ENCODE results near the gene RNF130.
A peak's percentile ranks its signal among the peaks of the same experiment; 100 is the strongest.

Gene RNF130

GRCh38 chr5:180049185-180049548 lies 22.4 kb downstream of the RNF130 start:
- H3K4me3 ChIP-seq (ENCODE audit: low read length) = no peak overlapping the region
- no peak for DNase-seq (ENCODE audit: low read depth)
- TF ChIP-seq CTCF (conservative IDR thresholded peaks at IDR 0.05; ENCODE audit: low read length) = no peak

GRCh38 chr5:180047667-180048066 lies 23.9 kb downstream of the RNF130 start:
- no peak for DNase-seq (ENCODE audit: low read depth)

GRCh38 chr5:180046656-180047055 lies 24.9 kb downstream of the RNF130 start:
- TF ChIP-seq CTCF (conservative IDR thresholded peaks at IDR 0.05; ENCODE audit: low read length) = no peak
- no peak overlapping the region for H3K4me3 ChIP-seq (ENCODE audit: low read length)
- DNase-seq (ENCODE audit: low read depth) = no peak

More at GRCh38 chr5:180047667-180048066, 23.9 kb downstream of the RNF130 start:
- H3K4me3 ChIP-seq (ENCODE audit: low read length) = no peak overlapping the region
- TF ChIP-seq CTCF (conservative IDR thresholded peaks at IDR 0.05; ENCODE audit: low read length) = no peak

- DNase-seq (ENCODE audit: low read depth) = no peak
- TF ChIP-seq CTCF (conservative IDR thresholded peaks at IDR 0.05; ENCODE audit: low read length) = no peak
These were observed 25.6 kb downstream of the RNF130 start for GRCh38 chr5:180045889-180046499.

GRCh38 chr5:180043377-180043776 lies 28.2 kb downstream of the RNF130 start:
- H3K4me3 ChIP-seq (ENCODE audit: low read length) = no peak overlapping the region
- TF ChIP-seq CTCF (conservative IDR thresholded peaks at IDR 0.05; ENCODE audit: low read length) = no peak
- DNase-seq (ENCODE audit: low read depth) = peak; percentile 8

More at GRCh38 chr5:180045889-180046499, 25.6 kb downstream of the RNF130 start:
- no peak overlapping the region for H3K4me3 ChIP-seq (ENCODE audit: low read length)

GRCh38 chr5:180041301-180042274 lies 30.0 kb downstream of the RNF130 start:
- H3K4me3 ChIP-seq (ENCODE audit: low read length) = no peak overlapping the region
- TF ChIP-seq CTCF (conservative IDR thresholded peaks at IDR 0.05; ENCODE audit: low read length) = no peak
- DNase-seq (ENCODE audit: low read depth) = no peak
